ENCODE measurements around the gene FAM72A. TPM values are rescaled to one million over a fixed set of nuclear protein-coding genes. Genes with fewer than 3 reads are reported as not detected.
"Not testable (repeated sequence)": the region's sequence is repeated elsewhere in the genome, so short reads cannot be mapped to it uniquely, and the experiment has no call there.

The FAM72A gene
- polyA plus RNA-seq, 1 donor (not counting 4 experiments of a cell fraction or from before 2014, with no cell fraction given), result 6.5 TPM

DNA sequence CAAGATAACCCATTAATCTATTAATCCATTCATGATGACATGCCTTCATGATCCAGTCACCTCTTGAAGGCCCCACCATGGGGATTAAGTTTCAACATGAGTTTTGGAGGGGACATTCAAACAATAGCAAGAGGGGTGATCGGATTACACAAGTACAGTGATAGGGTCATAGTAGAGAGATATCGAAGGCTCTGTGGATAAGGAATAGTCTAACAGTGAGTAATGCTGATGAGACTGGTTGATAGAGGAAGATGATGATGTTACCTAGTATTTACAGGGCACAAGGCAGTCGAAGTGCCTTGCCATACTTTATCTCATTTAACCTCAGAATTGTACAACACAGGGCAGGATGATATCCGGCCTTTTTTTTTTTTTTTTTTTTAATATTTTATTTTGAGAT is 18.9 kb upstream of the FAM72A start:
- dilution Hi-C loops (cut with MboI; ENCODE audit: extremely low pct_ligation_motif_present, low sequenced_read_pairs); H3K9ac ChIP-seq (ENCODE audit: control insufficient read depth, extremely low read depth, insufficient read depth, low read length); H3K9me3 ChIP-seq (ENCODE audit: control insufficient read depth, low read depth, low read length); H3K4me1 ChIP-seq (ENCODE audit: control insufficient read depth, extremely low read depth, insufficient read depth, low read length); DNase-seq (ENCODE audit: low read depth, low spot score); H3K36me3 ChIP-seq (ENCODE audit: control insufficient read depth in 2 of 2, extremely low read depth in 1 of 2, insufficient read depth in 2 of 2, low read length in 2 of 2); H2AFZ ChIP-seq (ENCODE audit: control insufficient read depth, low read length); H3K9me1 ChIP-seq (ENCODE audit: control insufficient read depth, extremely low read depth, insufficient read depth, low read length); FAIRE-seq; H3K4me2 ChIP-seq (ENCODE audit: control insufficient read depth, extremely low read depth, insufficient read depth, low read depth, low read length); H3K4me3 ChIP-seq (ENCODE audit: control insufficient read depth in 2 of 3, extremely low read depth in 1 of 3, insufficient read depth in 2 of 3, low read depth in 1 of 3, low read length in 3 of 3); H3K27me3 ChIP-seq (ENCODE audit: control insufficient read depth, extremely low read depth, insufficient read depth, low read length); H3K27ac ChIP-seq (ENCODE audit: control insufficient read depth, insufficient read depth, low read length); H3K79me2 ChIP-seq (ENCODE audit: control insufficient read depth, insufficient read depth, low read length); H4K20me1 ChIP-seq (ENCODE audit: control insufficient read depth, extremely low read depth, insufficient read depth, low read length): not testable (repeated sequence)

DNA sequence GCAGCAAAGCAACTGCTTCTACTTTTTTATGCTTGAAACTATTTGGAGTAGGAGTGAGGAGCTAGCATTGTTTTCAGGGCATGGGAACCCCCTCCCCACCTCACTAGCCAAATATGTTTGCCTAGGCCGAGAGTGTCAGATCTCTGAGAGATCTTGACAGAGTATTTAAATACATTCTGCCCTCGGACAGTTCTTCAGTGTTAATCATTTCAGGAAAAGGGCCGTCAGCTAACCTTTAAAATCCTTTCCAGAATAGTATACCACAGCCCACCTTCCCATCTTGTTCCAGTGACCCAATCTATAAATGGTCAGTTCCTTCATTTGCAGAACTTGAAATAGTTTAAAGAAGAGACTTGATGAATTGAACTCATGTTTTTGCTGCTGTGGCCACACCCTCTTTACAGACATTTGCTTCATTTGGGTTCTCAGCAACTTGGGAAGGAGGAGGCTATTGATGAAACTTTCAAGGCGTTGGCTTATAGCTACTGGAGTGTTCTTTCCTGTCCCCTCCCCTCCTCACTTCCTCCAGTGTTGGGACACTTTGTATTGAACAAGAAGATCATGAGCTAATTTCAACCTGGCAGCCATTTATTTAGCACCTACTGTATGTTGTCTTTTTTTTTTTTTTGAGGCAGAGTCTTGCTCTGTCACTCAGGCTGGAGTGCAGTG is 17.8 kb upstream of the FAM72A start:
- FAIRE-seq; H3K79me2 ChIP-seq (ENCODE audit: control insufficient read depth, insufficient read depth, low read length); H3K9me3 ChIP-seq (ENCODE audit: control insufficient read depth, low read depth, low read length); H3K27ac ChIP-seq (ENCODE audit: control insufficient read depth, insufficient read depth, low read length); H3K27me3 ChIP-seq (ENCODE audit: control insufficient read depth, extremely low read depth, insufficient read depth, low read length); dilution Hi-C loops (cut with MboI; ENCODE audit: extremely low pct_ligation_motif_present, low sequenced_read_pairs); H2AFZ ChIP-seq (ENCODE audit: control insufficient read depth, low read length); H3K9me1 ChIP-seq (ENCODE audit: control insufficient read depth, extremely low read depth, insufficient read depth, low read length); H3K9ac ChIP-seq (ENCODE audit: control insufficient read depth, extremely low read depth, insufficient read depth, low read length); H3K4me1 ChIP-seq (ENCODE audit: control insufficient read depth, extremely low read depth, insufficient read depth, low read length); H3K36me3 ChIP-seq (ENCODE audit: control insufficient read depth in 2 of 2, extremely low read depth in 1 of 2, insufficient read depth in 2 of 2, low read length in 2 of 2); H3K4me3 ChIP-seq (ENCODE audit: control insufficient read depth in 2 of 3, extremely low read depth in 1 of 3, insufficient read depth in 2 of 3, low read depth in 1 of 3, low read length in 3 of 3); H4K20me1 ChIP-seq (ENCODE audit: control insufficient read depth, extremely low read depth, insufficient read depth, low read length); DNase-seq (ENCODE audit: low read depth, low spot score); H3K4me2 ChIP-seq (ENCODE audit: control insufficient read depth, extremely low read depth, insufficient read depth, low read depth, low read length): not testable (repeated sequence)

DNA sequence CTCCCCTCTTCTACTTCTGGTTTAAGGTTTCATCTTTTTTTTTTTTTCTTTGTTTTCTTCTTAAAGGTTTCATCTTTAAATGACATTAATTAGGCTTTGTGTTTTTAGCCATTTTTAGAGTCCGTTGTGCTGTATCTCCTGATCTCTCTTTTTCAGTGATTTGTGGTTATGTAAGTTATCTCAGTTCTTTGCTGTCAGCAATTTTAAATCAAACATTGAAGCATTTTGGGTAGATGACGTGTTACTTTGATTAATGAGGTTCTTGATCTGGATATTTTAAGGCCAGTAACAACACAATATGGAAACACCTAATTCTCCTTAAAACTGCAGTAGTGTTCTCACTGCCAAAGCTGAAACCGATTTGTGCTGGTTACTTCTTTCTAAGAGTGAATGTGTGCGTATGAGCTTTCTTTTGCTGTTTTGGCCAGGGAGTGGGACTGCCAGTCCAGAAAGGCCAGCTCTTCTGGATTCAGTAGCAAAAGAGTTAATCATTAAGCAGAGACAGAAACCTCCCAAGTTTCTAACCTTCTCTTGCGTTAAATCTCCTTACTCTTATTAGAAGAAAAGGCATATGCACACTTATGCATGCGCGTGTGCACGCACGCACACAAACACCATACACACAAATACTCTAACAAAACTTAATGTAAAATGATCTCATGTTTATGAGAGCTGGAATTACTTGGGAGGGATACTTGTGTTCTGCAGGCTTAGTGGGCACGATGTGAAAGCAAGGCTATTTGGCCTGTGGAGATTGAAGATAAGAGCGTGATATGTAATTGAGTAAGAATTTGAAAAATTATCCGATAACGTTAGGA is 17.1 kb upstream of the FAM72A start:
- H3K27ac ChIP-seq (ENCODE audit: control insufficient read depth, insufficient read depth, low read length); H3K36me3 ChIP-seq (ENCODE audit: control insufficient read depth in 2 of 2, extremely low read depth in 1 of 2, insufficient read depth in 2 of 2, low read length in 2 of 2); dilution Hi-C loops (cut with MboI; ENCODE audit: extremely low pct_ligation_motif_present, low sequenced_read_pairs); H2AFZ ChIP-seq (ENCODE audit: control insufficient read depth, low read length); H3K27me3 ChIP-seq (ENCODE audit: control insufficient read depth, extremely low read depth, insufficient read depth, low read length); H3K4me3 ChIP-seq (ENCODE audit: control insufficient read depth in 2 of 3, extremely low read depth in 1 of 3, insufficient read depth in 2 of 3, low read depth in 1 of 3, low read length in 3 of 3); H4K20me1 ChIP-seq (ENCODE audit: control insufficient read depth, extremely low read depth, insufficient read depth, low read length); H3K4me1 ChIP-seq (ENCODE audit: control insufficient read depth, extremely low read depth, insufficient read depth, low read length); H3K9ac ChIP-seq (ENCODE audit: control insufficient read depth, extremely low read depth, insufficient read depth, low read length); H3K9me3 ChIP-seq (ENCODE audit: control insufficient read depth, low read depth, low read length); H3K79me2 ChIP-seq (ENCODE audit: control insufficient read depth, insufficient read depth, low read length); H3K4me2 ChIP-seq (ENCODE audit: control insufficient read depth, extremely low read depth, insufficient read depth, low read depth, low read length); DNase-seq (ENCODE audit: low read depth, low spot score); H3K9me1 ChIP-seq (ENCODE audit: control insufficient read depth, extremely low read depth, insufficient read depth, low read length); FAIRE-seq: not testable (repeated sequence)

- H3K79me2 ChIP-seq (ENCODE audit: control insufficient read depth, insufficient read depth, low read length); H3K4me1 ChIP-seq (ENCODE audit: control insufficient read depth, extremely low read depth, insufficient read depth, low read length); DNase-seq (ENCODE audit: low read depth, low spot score); H3K4me3 ChIP-seq (ENCODE audit: control insufficient read depth in 2 of 3, extremely low read depth in 1 of 3, insufficient read depth in 2 of 3, low read depth in 1 of 3, low read length in 3 of 3); H4K20me1 ChIP-seq (ENCODE audit: control insufficient read depth, extremely low read depth, insufficient read depth, low read length); H3K4me2 ChIP-seq (ENCODE audit: control insufficient read depth, extremely low read depth, insufficient read depth, low read depth, low read length); FAIRE-seq; H2AFZ ChIP-seq (ENCODE audit: control insufficient read depth, low read length); H3K9ac ChIP-seq (ENCODE audit: control insufficient read depth, extremely low read depth, insufficient read depth, low read length); H3K9me3 ChIP-seq (ENCODE audit: control insufficient read depth, low read depth, low read length); H3K27me3 ChIP-seq (ENCODE audit: control insufficient read depth, extremely low read depth, insufficient read depth, low read length); H3K36me3 ChIP-seq (ENCODE audit: control insufficient read depth in 2 of 2, extremely low read depth in 1 of 2, insufficient read depth in 2 of 2, low read length in 2 of 2); dilution Hi-C loops (cut with MboI; ENCODE audit: extremely low pct_ligation_motif_present, low sequenced_read_pairs); H3K9me1 ChIP-seq (ENCODE audit: control insufficient read depth, extremely low read depth, insufficient read depth, low read length); H3K27ac ChIP-seq (ENCODE audit: control insufficient read depth, insufficient read depth, low read length): not testable (repeated sequence)
Measured at GRCh38 chr1:206218765-206219164, 16.1 kb upstream of the FAM72A start.

GRCh38 chr1:206218285-206218684 is 15.6 kb upstream of the FAM72A start:
- DNase-seq (ENCODE audit: low read depth, low spot score); H3K9ac ChIP-seq (ENCODE audit: control insufficient read depth, extremely low read depth, insufficient read depth, low read length); H3K4me2 ChIP-seq (ENCODE audit: control insufficient read depth, extremely low read depth, insufficient read depth, low read depth, low read length); H3K27ac ChIP-seq (ENCODE audit: control insufficient read depth, insufficient read depth, low read length); dilution Hi-C loops (cut with MboI; ENCODE audit: extremely low pct_ligation_motif_present, low sequenced_read_pairs); H3K36me3 ChIP-seq (ENCODE audit: control insufficient read depth in 2 of 2, extremely low read depth in 1 of 2, insufficient read depth in 2 of 2, low read length in 2 of 2); H3K79me2 ChIP-seq (ENCODE audit: control insufficient read depth, insufficient read depth, low read length); H3K4me1 ChIP-seq (ENCODE audit: control insufficient read depth, extremely low read depth, insufficient read depth, low read length); H3K27me3 ChIP-seq (ENCODE audit: control insufficient read depth, extremely low read depth, insufficient read depth, low read length); H3K9me3 ChIP-seq (ENCODE audit: control insufficient read depth, low read depth, low read length); H3K9me1 ChIP-seq (ENCODE audit: control insufficient read depth, extremely low read depth, insufficient read depth, low read length); FAIRE-seq; H4K20me1 ChIP-seq (ENCODE audit: control insufficient read depth, extremely low read depth, insufficient read depth, low read length); H2AFZ ChIP-seq (ENCODE audit: control insufficient read depth, low read length); H3K4me3 ChIP-seq (ENCODE audit: control insufficient read depth in 2 of 3, extremely low read depth in 1 of 3, insufficient read depth in 2 of 3, low read depth in 1 of 3, low read length in 3 of 3): not testable (repeated sequence)
